KMS-11 (cell line): Measurements from ENCODE around the gene SYNPO2.

Source experiments
- H2AFZ ChIP-seq: fragments of 200-600 bp; sonication (generic); 2 replicates; pipeline ENCODE4 v1.6.1; 2016; ENCODE audit warnings: antibody characterized with exemption, mixed run types, low read depth
- H3K27ac ChIP-seq: fragments of 200-600 bp; sonication (generic); 2 replicates; pipeline ENCODE4 v1.6.1; 2016; ENCODE audit warnings: mild to moderate bottlenecking, mixed run types
- H3K27me3 ChIP-seq: fragments of 200-600 bp; sonication (generic); 2 replicates; pipeline ENCODE4 v1.6.1; 2017; ENCODE audit warnings: mild to moderate bottlenecking, low read depth, mixed run types, moderate library complexity; ENCODE audit not compliant: insufficient read depth
- H3K36me3 ChIP-seq: fragments of 200-600 bp; sonication (generic); 2 replicates; pipeline ENCODE4 v1.6.1; 2017; ENCODE audit warnings: mild to moderate bottlenecking, mixed run types; ENCODE audit not compliant: insufficient read depth
- H3K4me1 ChIP-seq: fragments of 200-600 bp; sonication (generic); 2 replicates; pipeline ENCODE4 v1.6.1; 2016; ENCODE audit warnings: mild to moderate bottlenecking, low read depth, mixed run types; ENCODE audit not compliant: poor library complexity, severe bottlenecking
- H3K4me2 ChIP-seq: fragments of 200-600 bp; sonication (generic); 2 replicates; pipeline ENCODE4 v1.7.0; 2016; ENCODE audit warnings: mild to moderate bottlenecking, mixed run types
- H3K4me3 ChIP-seq: fragments of 200-600 bp; sonication (generic); IDR thresholded peaks from 2 replicates; pipeline ENCODE4 v1.6.1; 2017; ENCODE audit warnings: low read depth, low read length, mixed read lengths; ENCODE audit not compliant: insufficient read depth
- H3K79me2 ChIP-seq: fragments of 200-600 bp; sonication (generic); 2 replicates; pipeline ENCODE4 v1.6.1; 2016; ENCODE audit warnings: low read depth, mixed run types; ENCODE audit not compliant: insufficient read depth
- H3K9ac ChIP-seq: fragments of 200-600 bp; sonication (generic); 2 replicates; pipeline ENCODE4 v1.6.1; 2016; ENCODE audit warnings: mild to moderate bottlenecking, mixed run types
- H4K20me1 ChIP-seq: fragments of 200-600 bp; sonication (generic); 2 replicates; pipeline ENCODE4 v1.6.1; 2016; ENCODE audit warnings: mild to moderate bottlenecking, mixed run types; ENCODE audit not compliant: insufficient read depth
- TF ChIP-seq, protein P1 (sequence below): fragments of 200-600 bp; sonication (generic); conservative IDR thresholded peaks from 2 replicates; pipeline ENCODE4 v1.6.1; 2017; ENCODE audit warnings: low read depth, mild to moderate bottlenecking, antibody characterized with exemption, low read length, moderate library complexity, mixed read lengths

SYNPO2 gene

DNA sequence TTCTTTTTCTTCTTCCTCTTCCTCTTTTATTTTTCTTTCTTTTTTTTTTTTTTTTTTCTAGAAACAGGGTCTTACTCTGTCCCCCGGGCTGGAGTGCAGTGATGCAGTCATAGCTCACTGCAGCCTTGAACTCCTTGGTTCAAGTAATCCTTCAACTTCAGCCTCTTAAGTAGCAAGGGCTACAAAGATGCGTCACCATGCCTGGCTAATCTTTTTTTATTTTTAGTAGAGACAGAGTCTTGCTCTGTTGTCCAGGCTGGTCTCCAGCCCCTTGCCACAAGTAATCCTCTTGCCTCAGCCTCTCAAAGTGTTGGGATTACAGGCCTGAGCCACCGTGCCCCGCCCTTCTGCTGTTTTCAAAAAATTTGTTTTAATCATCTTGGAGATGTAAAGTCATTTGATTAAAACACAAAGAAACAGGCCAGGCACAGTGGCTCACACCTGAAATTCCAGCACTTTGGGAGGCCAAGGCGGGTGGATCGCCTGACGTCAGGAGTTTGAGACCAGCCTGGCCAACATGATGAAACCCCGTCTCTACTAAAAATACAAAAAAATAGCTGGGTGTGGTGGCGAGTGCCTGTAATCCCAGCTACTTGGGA lies 28.1 kb downstream of the SYNPO2 start:
- Histone ChIP-seq H3K4me1 (no peaks in the 10 kb centered on the region), H4K20me1 (no peaks in the 10 kb centered on the region), H3K27ac (no peak overlapping the region), H2AFZ (no peak overlapping the region), H3K4me3 (no peak overlapping the region), H3K79me2 (no peaks in the 10 kb centered on the region), H3K36me3 (no peaks in the 10 kb centered on the region), H3K4me2 (no peak overlapping the region), H3K9ac (no peak overlapping the region), H3K27me3 (no peaks in the 10 kb centered on the region)
- TF ChIP-seq, protein P1, sequence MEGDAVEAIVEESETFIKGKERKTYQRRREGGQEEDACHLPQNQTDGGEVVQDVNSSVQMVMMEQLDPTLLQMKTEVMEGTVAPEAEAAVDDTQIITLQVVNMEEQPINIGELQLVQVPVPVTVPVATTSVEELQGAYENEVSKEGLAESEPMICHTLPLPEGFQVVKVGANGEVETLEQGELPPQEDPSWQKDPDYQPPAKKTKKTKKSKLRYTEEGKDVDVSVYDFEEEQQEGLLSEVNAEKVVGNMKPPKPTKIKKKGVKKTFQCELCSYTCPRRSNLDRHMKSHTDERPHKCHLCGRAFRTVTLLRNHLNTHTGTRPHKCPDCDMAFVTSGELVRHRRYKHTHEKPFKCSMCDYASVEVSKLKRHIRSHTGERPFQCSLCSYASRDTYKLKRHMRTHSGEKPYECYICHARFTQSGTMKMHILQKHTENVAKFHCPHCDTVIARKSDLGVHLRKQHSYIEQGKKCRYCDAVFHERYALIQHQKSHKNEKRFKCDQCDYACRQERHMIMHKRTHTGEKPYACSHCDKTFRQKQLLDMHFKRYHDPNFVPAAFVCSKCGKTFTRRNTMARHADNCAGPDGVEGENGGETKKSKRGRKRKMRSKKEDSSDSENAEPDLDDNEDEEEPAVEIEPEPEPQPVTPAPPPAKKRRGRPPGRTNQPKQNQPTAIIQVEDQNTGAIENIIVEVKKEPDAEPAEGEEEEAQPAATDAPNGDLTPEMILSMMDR = no peak

DNA sequence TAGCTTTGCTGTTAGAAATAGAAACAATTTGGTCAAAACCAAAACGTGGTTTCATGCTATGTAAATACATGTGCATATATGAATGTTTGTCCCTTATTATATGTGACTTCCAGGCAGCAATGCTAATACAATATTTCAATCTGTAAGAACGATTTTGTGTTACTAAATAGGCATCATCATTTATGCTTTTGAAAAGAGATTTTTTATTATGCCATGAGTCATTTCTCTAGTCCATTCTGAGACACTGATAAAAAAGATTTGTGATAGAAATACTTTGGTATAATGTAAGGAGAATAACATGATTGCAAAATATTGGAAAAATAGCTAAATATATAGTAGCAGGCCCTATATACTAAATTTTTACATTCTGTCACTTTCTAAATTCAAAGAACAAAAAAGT lies 28.9 kb downstream of the SYNPO2 start:
- H3K27ac ChIP-seq = no peak overlapping the region
- no peak overlapping the region for H3K9ac ChIP-seq
- no peak overlapping the region for H3K4me3 ChIP-seq
- no peak overlapping the region for H2AFZ ChIP-seq
- H4K20me1 ChIP-seq = no peaks in the 10 kb centered on the region
- no peaks in the 10 kb centered on the region for H3K27me3 ChIP-seq
- no peaks in the 10 kb centered on the region for H3K4me1 ChIP-seq
- no peaks in the 10 kb centered on the region for H3K36me3 ChIP-seq
- TF ChIP-seq, protein P1 = no peak
- no peaks in the 10 kb centered on the region for H3K79me2 ChIP-seq
- no peak overlapping the region for H3K4me2 ChIP-seq

DNA sequence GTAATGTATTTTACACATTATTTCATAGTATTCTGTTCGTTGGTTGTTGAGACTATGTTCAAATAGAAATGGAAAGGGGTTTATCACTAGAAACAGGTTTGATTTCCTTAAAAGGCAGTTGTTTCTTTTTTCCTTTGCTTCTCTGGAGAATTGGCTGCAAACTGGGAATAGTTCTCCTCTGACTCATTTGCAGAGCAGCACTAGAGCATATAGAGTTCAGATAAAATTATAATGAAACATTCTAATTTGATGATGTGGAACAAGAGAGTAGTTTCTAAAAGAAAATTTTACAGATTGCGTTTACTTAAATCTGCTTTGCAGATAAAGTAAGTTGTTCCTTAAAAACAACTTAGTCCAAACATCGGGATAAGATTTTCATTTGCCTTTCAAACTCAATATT lies 29.7 kb downstream of the SYNPO2 start:
- Histone ChIP-seq H3K4me2 (no peak overlapping the region), H3K36me3 (no peaks in the 10 kb centered on the region), H2AFZ (no peak overlapping the region), H3K27ac (no peak overlapping the region), H3K4me3 (no peak overlapping the region), H3K9ac (no peak overlapping the region), H3K79me2 (no peaks in the 10 kb centered on the region), H3K27me3 (no peaks in the 10 kb centered on the region), H3K4me1 (no peaks in the 10 kb centered on the region), H4K20me1 (no peaks in the 10 kb centered on the region)
- TF ChIP-seq, protein P1 = no peak

DNA sequence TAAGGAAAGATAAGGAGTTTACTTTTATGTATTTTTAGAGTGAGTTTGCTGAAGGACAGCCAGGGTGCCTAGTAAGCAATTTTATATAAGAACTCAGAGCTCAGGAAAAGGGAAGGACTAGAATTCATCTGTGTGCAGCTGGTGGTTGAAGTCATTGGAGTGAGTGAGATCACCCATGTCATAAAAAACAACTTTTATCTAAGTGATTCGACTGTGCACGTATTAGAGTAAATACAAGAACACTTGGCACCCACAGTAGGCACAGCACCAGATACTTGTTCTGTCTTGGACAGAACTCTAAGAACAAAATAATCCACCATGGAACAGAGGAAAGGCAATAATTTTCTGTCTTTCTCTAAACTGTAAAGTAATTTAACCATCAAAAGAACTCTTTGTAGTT lies 31.6 kb downstream of the SYNPO2 start:
- Histone ChIP-seq H3K79me2 (no peaks in the 10 kb centered on the region), H3K9ac (no peak overlapping the region), H3K27ac (no peak overlapping the region), H3K4me3 (no peak overlapping the region), H4K20me1 (no peaks in the 10 kb centered on the region), H3K4me1 (no peaks in the 10 kb centered on the region), H3K36me3 (no peaks in the 10 kb centered on the region), H3K27me3 (no peaks in the 10 kb centered on the region), H2AFZ (no peak overlapping the region), H3K4me2 (no peak overlapping the region)
- TF ChIP-seq, protein P1 = no peak
